Omental fat pad (tissue), 4 donors: Measurements from ENCODE around the gene UMOD. TPM values are rescaled to one million over a fixed set of nuclear protein-coding genes. Genes with fewer than 3 reads are reported as not detected.

Source experiments
- ATAC-seq: fragments of 150-250 bp; one replicate; pipeline ENCODE4 v1.9.1; 2016; ENCODE audit warnings: mild to moderate bottlenecking, moderate library complexity; ENCODE audit not compliant: low FRiP score
- DNase-seq: peaks from one replicate; pipeline ENCODE4 v3.0.0-alpha.2; 2019; ENCODE audit warnings: low spot score
- CTCF ChIP-seq, 3 donors: fragments of 450-650 bp; IDR thresholded peaks; one replicate each; pipeline ENCODE4 v1.5.1; 2016 to 2017; ENCODE audit warnings: antibody characterized with exemption in 3 of 3, mild to moderate bottlenecking in 3 of 3, moderate library complexity in 2 of 3
- total RNA-seq, 4 donors: library from RNA; depleted of rRNA; stranded (reverse); fragments of >200 nt; gene quantifications; one replicate each; pipeline ENCODE4 v1.1.0, GENCODE V29; 2016

The UMOD gene
- total RNA-seq, 4 donors from 2014 or later = not detected

GRCh38 chr16:20348365-20349185, 3.9 kb downstream of the UMOD start:
- no peak for TF ChIP-seq CTCF (IDR thresholded peaks at IDR 0.05)
- ATAC-seq (no peak), DNase-seq (no peak)

- no peak for ATAC-seq
- no peak for TF ChIP-seq CTCF (IDR thresholded peaks at IDR 0.05)
- DNase-seq = no peak
These were observed 4.7 kb downstream of the UMOD start for GRCh38 chr16:20347666-20348364.

- no peak for DNase-seq
- TF ChIP-seq CTCF (IDR thresholded peaks at IDR 0.05) = no peak
- ATAC-seq = no peak
These were observed 7.9 kb downstream of the UMOD start for GRCh38 chr16:20344611-20345010.

- ATAC-seq (no peak), DNase-seq (no peak)
- TF ChIP-seq CTCF (IDR thresholded peaks at IDR 0.05) = no peak
These were observed 12.8 kb downstream of the UMOD start for GRCh38 chr16:20339744-20340143.

- no peak for DNase-seq
- no peak for ATAC-seq
- no peak for TF ChIP-seq CTCF (IDR thresholded peaks at IDR 0.05)
These were observed 15.6 kb downstream of the UMOD start for GRCh38 chr16:20336955-20337354.

GRCh38 chr16:20334396-20334795, 18.1 kb downstream of the UMOD start:
- no peak for DNase-seq
- ATAC-seq = no peak
- no peak for TF ChIP-seq CTCF (IDR thresholded peaks at IDR 0.05)

- DNase-seq (no peak), ATAC-seq (no peak)
- TF ChIP-seq CTCF (IDR thresholded peaks at IDR 0.05) = no peak
These were observed 19.4 kb downstream of the UMOD start for GRCh38 chr16:20333120-20333519.
